Measurements from ENCODE around the gene XYLT1. TPM values are rescaled to one million over a fixed set of nuclear protein-coding genes. Genes with fewer than 3 reads are reported as not detected.

XYLT1 gene
- total RNA-seq, 2 donors from 2014 or later = 26.4 to 41.9 TPM

DNA sequence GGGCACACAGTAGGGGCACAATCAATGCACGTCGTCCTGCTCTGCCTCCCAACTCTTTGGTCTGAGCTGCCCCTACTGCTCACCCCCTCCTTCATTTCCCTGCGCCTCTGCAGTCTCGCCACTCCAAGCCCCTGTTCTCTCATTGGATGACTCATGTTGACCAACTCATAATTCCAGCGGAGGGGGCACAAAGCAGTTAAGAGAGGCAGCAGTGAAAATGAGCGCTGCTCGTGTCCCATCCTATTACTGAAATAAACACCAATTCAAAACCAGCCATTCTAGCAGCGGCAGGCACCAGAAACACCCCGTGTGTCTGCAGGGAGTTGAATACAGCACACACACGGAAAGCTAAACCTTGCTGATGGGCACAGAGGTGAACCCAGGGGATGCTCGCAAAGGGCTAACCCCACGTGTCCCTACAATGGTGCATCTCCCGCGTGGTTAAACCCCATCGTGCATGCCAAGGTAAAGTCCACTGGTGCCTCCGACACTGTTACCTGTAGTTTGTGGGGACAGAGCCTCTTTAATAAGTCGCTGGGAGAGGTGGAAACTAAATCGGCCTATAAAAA lies 310.4 kb downstream of the XYLT1 start:
- DNase-seq (ENCODE audit: low spot score) = peak; percentile 22
- Mint-ChIP-seq H3K4me1 (ENCODE audit: low read depth in 2 of 2) (peaks cover 0 to 11% of the 10 kb centered on the region in 2 donors), H3K9me3 (no peaks in the 10 kb centered on the region), H3K4me3 (no peak overlapping the region), H3K27me3 (no peaks in the 10 kb centered on the region), H3K27ac (no peak overlapping the region), H3K36me3 (no peaks in the 10 kb centered on the region)
- no peak for ATAC-seq

DNA sequence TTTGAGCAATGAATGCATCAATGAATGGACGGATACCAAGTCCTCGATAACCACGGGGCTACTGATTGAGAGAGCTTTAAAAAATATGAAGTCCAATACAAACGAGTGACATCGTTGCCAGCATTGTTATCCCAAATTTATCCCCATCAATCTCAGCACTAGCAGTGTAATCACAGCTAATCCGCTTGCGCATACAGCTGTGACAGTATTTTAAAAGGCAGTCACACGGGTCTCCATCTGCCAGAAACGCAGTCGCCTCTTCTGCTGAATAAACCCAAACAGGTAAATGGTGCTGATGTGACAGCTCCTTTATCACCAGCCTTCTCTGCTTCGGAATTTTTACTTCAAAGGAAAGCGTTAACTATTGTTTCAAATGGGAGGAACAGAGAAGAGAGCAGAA lies 311.1 kb downstream of the XYLT1 start:
- ATAC-seq (no peak), DNase-seq (ENCODE audit: low spot score) (no peak)
- Mint-ChIP-seq H3K27ac (no peak overlapping the region), H3K27me3 (no peaks in the 10 kb centered on the region), H3K9me3 (no peaks in the 10 kb centered on the region), H3K36me3 (no peaks in the 10 kb centered on the region), H3K4me1 (ENCODE audit: low read depth in 2 of 2) (peaks cover 0 to 8% of the 10 kb centered on the region in 2 donors), H3K4me3 (no peak overlapping the region)

DNA sequence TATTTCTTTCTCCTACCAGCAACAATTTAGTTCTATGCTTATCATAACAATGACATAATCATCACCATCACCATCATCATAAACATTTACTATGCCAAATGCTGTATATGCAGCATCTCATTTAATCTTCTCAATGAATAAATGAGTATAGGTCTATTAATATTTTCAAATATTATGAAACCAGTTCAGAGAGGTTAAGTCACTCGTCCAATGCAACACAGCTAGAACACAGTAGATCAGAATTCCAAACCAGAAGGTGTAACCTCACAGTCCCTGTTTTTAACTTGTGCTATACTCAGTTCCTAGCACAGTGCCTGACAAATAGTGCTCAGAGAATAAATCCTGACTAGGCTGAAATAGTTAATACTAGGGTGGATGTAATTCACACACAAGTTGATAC lies 314.8 kb downstream of the XYLT1 start:
- H3K27ac Mint-ChIP-seq = no peak overlapping the region
- DNase-seq (ENCODE audit: low spot score) (no peak), ATAC-seq (no peak)
- no peaks in the 10 kb centered on the region for H3K36me3 Mint-ChIP-seq
- H3K4me1 Mint-ChIP-seq (ENCODE audit: low read depth in 2 of 2) = peaks cover 0 to 3% of the 10 kb centered on the region in 2 donors
- no peak overlapping the region for H3K4me3 Mint-ChIP-seq
- no peaks in the 10 kb centered on the region for H3K27me3 Mint-ChIP-seq
- H3K9me3 Mint-ChIP-seq = no peaks in the 10 kb centered on the region

DNA sequence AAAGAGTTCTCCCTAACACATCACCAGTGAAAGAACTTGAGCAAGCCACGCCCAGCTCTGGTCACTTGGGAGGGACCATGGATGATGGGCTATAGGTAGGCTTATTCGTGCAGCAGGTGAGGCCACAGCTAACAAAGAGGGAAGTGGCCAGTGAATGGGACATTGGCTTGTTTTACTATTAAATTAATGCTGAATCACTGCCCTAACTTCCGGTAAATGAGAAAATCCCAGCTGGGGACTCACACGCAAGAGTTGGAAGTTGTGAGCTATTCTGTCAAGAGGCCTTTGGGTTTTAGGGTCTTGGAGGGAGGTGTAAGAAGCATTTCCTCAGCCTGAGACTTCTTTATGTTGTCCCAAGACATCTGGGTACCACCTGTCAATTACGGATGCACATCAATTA lies 315.3 kb downstream of the XYLT1 start:
- Mint-ChIP-seq H3K9me3 (no peaks in the 10 kb centered on the region), H3K36me3 (no peaks in the 10 kb centered on the region), H3K4me3 (no peak overlapping the region), H3K27ac (no peak overlapping the region), H3K27me3 (no peaks in the 10 kb centered on the region), H3K4me1 (ENCODE audit: low read depth in 2 of 2) (peaks cover 0 to 3% of the 10 kb centered on the region in 2 donors)
- ATAC-seq (no peak), DNase-seq (ENCODE audit: low spot score) (no peak)

DNA sequence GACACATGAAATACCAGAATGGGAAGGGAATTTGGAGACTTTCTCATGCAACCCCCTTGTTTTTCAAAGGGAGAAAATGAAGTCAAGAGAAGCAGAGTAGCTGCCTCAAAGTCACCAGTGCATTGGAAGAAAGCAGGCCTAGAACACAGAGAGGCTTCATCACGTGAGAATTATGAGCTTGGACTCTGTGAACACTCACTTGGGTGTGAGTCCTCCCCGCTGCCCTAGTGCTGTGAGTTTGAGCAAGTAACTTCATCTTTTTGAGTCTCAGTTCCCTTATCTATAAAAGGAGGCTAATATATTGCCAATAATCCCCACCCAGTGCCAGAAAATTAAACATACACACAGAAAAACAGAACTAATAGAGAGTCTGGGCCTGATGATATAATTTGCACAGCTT lies 315.8 kb downstream of the XYLT1 start:
- Mint-ChIP-seq H3K27me3 (no peaks in the 10 kb centered on the region), H3K36me3 (no peaks in the 10 kb centered on the region), H3K4me3 (no peak overlapping the region), H3K27ac (no peak overlapping the region), H3K9me3 (no peaks in the 10 kb centered on the region), H3K4me1 (ENCODE audit: low read depth in 2 of 2) (peaks cover 0 to 3% of the 10 kb centered on the region in 2 donors)
- DNase-seq (ENCODE audit: low spot score) (no peak), ATAC-seq (no peak)

DNA sequence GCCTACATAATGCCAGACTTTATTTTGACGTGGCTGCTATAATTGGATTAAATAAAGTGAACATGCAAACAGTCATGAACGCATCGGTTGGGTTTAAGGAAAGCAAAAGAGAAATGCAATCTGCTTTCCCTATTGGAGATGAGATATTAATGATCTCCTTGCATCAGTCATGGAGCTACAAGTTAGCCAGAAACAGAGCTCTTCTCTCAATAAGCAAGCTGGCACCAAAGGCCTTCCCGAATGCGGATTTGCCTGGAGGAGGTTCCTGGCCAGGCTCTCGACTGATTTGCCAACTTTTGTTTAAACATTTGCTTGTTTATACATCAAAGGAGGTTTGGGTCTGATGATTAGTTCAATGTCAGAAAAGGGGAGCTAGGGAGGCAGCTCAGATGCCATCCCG lies 318.4 kb downstream of the XYLT1 start:
- Mint-ChIP-seq H3K36me3 (no peaks in the 10 kb centered on the region), H3K9me3 (no peaks in the 10 kb centered on the region), H3K4me1 (ENCODE audit: low read depth in 2 of 2) (no peaks in the 10 kb centered on the region), H3K27me3 (no peaks in the 10 kb centered on the region), H3K27ac (no peak overlapping the region), H3K4me3 (no peak overlapping the region)
- ATAC-seq (no peak), DNase-seq (ENCODE audit: low spot score) (no peak)

DNA sequence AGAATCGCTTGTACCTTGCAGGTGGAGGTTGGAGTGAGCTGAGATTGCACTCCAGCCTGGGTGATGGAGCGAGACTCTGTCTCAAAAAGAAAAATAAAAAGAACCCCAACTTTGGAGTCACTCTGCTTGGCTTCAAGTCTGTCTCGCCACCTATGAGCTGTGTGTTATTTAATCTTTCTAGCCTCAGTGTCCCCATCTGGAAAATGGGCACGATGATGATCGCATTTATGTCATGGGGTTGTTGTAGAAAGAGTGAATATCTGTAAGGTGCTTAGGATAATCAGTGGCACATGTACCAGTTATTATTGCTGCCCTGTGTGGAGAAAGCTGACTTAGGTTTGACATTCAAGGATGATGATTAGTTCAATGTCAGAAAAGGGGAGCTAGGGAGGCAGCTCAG lies 319.4 kb downstream of the XYLT1 start:
- Mint-ChIP-seq H3K27me3 (no peaks in the 10 kb centered on the region), H3K36me3 (no peaks in the 10 kb centered on the region), H3K27ac (no peak overlapping the region), H3K4me3 (no peak overlapping the region), H3K4me1 (ENCODE audit: low read depth in 2 of 2) (no peaks in the 10 kb centered on the region), H3K9me3 (no peaks in the 10 kb centered on the region)
- ATAC-seq (no peak), DNase-seq (ENCODE audit: low spot score) (no peak)

DNA sequence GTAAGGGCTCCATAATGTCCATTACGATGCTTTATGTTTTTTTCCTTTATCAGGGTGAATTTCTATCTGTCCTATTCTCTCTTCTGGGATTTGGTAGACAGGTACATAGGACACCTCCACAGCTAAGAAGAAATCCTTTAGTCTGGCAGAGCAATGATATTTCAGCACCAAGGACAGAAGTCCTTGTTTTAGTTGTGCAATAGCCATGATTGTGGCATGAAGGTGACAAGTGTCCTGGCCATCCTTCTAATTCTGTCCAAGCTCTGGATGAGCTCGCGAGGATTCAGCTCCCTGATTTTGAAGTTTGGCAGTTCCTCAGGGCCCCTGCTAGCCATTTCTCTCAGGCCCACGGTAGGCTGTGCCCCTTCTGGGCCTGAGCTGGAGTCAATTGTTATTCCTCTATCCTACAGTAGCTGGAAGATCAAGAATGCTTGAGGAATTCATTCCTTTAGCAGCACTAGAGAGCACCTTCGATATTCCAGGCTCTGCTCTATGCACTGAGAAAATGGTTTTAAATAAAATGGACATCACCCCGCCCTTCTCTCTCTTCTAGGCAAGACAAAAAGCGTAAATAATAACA lies 320.8 kb downstream of the XYLT1 start:
- Mint-ChIP-seq H3K9me3 (no peaks in the 10 kb centered on the region), H3K4me3 (no peak overlapping the region), H3K27me3 (no peaks in the 10 kb centered on the region), H3K36me3 (no peaks in the 10 kb centered on the region), H3K27ac (no peak overlapping the region), H3K4me1 (ENCODE audit: low read depth in 2 of 2) (peaks cover 0 to 4% of the 10 kb centered on the region in 2 donors)
- DNase-seq (ENCODE audit: low spot score) (no peak), ATAC-seq (no peak)

DNA sequence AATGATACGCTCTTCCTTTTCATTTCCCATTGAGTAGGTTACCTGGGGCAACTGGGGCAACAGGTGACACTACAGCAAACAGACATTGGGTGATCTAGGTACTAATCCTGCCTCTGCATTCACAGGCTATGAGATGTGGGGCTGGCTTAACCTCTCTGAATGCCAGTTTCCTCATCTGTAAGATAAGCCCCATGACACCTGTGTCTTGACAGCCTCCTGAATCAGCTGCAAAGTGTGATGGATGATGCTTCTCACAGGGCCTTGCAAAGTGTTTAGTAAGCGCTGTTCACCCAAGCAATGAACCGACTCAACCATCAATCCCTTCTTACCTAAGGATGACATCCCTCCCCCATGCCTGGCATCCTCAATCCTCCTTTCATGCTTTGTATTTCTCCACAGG lies 322.8 kb downstream of the XYLT1 start:
- ATAC-seq (no peak), DNase-seq (ENCODE audit: low spot score) (no peak)
- H3K4me3 Mint-ChIP-seq = no peak overlapping the region
- no peaks in the 10 kb centered on the region for H3K9me3 Mint-ChIP-seq
- H3K27ac Mint-ChIP-seq = no peak overlapping the region
- no peaks in the 10 kb centered on the region for H3K27me3 Mint-ChIP-seq
- peaks cover 0 to 4% of the 10 kb centered on the region in 2 donors for H3K4me1 Mint-ChIP-seq (ENCODE audit: low read depth in 2 of 2)
- no peaks in the 10 kb centered on the region for H3K36me3 Mint-ChIP-seq

DNA sequence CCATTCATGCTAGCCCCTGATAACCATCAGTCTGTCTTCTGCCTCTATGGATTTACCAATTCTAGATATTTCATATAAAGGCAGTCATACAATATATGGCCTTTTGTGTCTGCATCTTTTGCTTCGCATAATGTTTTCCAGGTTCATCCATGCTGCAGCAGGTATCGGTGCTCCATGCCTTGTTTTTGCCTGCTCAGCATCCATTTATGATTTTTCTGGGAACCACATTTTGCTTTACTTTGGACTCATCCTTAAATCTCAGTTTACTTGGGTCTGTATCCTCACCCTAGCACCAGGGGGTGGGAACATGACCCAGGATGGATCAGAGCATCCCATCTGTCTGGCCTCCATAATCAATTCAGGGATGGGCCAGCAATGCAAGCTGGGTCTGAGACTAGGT lies 325.7 kb downstream of the XYLT1 start:
- no peak for ATAC-seq
- H3K4me1 Mint-ChIP-seq (ENCODE audit: low read depth in 2 of 2) = peaks cover 0 to 4% of the 10 kb centered on the region in 2 donors
- no peaks in the 10 kb centered on the region for H3K27me3 Mint-ChIP-seq
- no peaks in the 10 kb centered on the region for H3K9me3 Mint-ChIP-seq
- DNase-seq (ENCODE audit: low spot score) = no peak
- no peaks in the 10 kb centered on the region for H3K36me3 Mint-ChIP-seq
- H3K4me3 Mint-ChIP-seq = no peak overlapping the region
- H3K27ac Mint-ChIP-seq = no peak overlapping the region

DNA sequence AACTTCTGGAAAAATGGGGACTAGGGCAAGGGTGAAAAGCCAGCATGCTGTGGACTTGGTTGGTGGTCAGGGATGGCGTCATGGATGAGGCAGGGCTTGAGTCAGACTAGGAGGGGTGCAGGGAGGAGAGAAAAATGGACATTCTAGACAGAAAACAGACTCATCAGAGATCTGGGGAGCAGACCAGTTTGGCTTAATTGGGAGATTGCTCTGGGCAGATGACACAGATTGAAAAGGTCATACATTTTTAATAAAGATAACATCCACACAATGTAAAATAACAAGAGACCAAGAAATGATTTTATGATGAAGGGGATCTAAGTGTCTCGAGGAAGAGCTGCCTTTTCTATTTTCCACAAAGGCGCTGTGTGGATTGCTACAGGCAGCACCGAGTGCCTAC lies 326.3 kb downstream of the XYLT1 start:
- Mint-ChIP-seq H3K4me3 (no peak overlapping the region), H3K27me3 (no peaks in the 10 kb centered on the region), H3K27ac (no peak overlapping the region), H3K4me1 (ENCODE audit: low read depth in 2 of 2) (peaks cover 0 to 4% of the 10 kb centered on the region in 2 donors), H3K9me3 (no peaks in the 10 kb centered on the region), H3K36me3 (no peaks in the 10 kb centered on the region)
- ATAC-seq (no peak), DNase-seq (ENCODE audit: low spot score) (no peak)

DNA sequence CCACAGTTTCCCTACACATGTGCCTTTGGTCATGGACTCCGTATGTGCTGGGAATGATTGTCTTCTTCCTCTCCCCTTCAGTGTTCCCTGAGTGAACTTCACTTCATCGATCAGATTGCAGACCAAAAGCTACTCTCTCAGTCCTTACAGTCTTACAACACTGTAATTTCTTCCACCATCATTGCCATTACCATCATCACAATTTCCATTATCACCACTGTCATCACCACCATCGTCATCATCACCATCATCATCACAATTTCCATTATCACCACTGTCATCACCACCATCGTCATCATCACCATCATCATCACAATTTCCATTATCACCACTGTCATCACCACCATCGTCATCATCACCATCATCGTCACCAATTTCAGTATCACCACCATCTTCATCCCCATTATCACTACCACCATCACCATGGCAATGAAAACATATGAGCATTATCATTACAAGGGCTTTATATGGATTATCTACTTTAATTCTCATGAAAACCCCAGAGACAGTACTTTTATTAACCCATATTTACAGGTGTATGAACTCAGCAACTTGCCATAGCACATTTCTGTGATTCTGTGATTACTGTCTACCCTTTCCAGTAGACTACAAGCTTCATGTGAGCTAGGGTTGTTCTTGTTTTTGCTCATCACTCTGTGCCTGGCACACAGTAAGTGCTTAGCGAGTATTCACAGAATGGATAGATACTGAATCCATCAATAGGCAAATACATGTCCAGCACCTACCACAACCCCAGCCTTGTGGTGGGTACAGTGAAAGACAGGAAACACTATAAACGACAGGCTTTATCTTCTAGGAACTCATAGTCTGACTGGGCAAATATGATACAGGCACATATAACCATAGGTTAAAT lies 327.0 kb downstream of the XYLT1 start:
- no peak for DNase-seq (ENCODE audit: low spot score)
- no peaks in the 10 kb centered on the region for H3K9me3 Mint-ChIP-seq
- H3K36me3 Mint-ChIP-seq = no peaks in the 10 kb centered on the region
- H3K4me1 Mint-ChIP-seq (ENCODE audit: low read depth in 2 of 2) = peaks cover 0 to 4% of the 10 kb centered on the region in 2 donors
- ATAC-seq = no peak
- H3K4me3 Mint-ChIP-seq = no peak overlapping the region
- H3K27ac Mint-ChIP-seq = no peak overlapping the region
- H3K27me3 Mint-ChIP-seq = no peaks in the 10 kb centered on the region

DNA sequence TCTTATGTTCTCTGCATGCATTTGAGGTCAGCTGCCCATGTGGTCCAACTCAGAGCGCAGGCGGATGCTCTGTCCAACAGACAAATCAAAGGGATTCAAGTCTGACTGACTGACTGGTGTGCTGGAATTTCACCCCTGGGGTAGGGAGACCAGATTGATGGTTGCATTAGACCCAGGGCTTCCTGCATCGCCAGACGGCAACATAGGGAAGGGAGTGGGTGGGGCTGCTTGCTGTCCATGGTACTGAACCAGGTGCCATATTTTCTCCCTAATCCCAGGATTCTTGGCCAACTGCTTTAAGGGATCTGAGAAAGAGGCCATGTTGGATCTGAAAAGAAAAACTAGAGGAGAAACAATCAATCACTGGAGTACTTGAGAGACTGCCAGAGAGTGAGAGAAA lies 332.0 kb downstream of the XYLT1 start:
- H3K4me1 Mint-ChIP-seq (ENCODE audit: low read depth in 2 of 2) = peaks cover 11 to 14% of the 10 kb centered on the region in 2 donors
- no peak for DNase-seq (ENCODE audit: low spot score)
- no peak overlapping the region for H3K27ac Mint-ChIP-seq
- H3K36me3 Mint-ChIP-seq = peaks cover 7% of the 10 kb centered on the region
- no peak for ATAC-seq
- H3K4me3 Mint-ChIP-seq = no peak overlapping the region
- H3K9me3 Mint-ChIP-seq = no peaks in the 10 kb centered on the region
- no peaks in the 10 kb centered on the region for H3K27me3 Mint-ChIP-seq

DNA sequence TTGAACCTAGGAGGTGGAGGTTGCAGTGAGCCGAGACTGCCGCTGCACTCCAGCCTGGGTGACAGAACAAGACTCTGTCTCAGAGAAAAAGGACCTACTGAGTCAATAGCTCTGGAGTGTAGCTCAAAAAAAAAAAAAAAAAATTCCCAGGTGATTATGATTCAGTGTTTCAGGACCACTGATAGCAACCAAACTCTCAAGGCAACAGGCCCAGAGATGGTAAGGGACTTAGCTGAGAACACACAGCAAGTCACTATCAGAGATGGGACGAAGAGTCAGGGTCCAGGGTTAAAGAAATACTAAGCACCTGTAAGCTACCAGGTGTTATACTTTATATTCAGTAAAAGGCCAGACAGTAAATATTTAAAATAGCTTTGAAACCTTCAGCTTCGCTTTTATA lies 335.3 kb downstream of the XYLT1 start:
- no peaks in the 10 kb centered on the region for H3K27me3 Mint-ChIP-seq
- no peak overlapping the region for H3K27ac Mint-ChIP-seq
- ATAC-seq (no peak), DNase-seq (ENCODE audit: low spot score) (no peak)
- peaks cover 25% of the 10 kb centered on the region for H3K36me3 Mint-ChIP-seq
- H3K4me3 Mint-ChIP-seq = no peak overlapping the region
- H3K9me3 Mint-ChIP-seq = no peaks in the 10 kb centered on the region
- H3K4me1 Mint-ChIP-seq (ENCODE audit: low read depth in 2 of 2) = peaks cover 18 to 25% of the 10 kb centered on the region in 2 donors

All from natural killer cell treated with Interleukin-12 subunit alpha and Interleukin-12 subunit beta and Interleukin-15 and Interleukin-18, amount 100 ng/mL, for 72 hours (primary cell).